Left kidney (tissue), 2 donors: Measurements from ENCODE around the gene CXCL8. TPM values are rescaled to one million over a fixed set of nuclear protein-coding genes. Genes with fewer than 3 reads are reported as not detected.
"Not testable (repeated sequence)": the region's sequence is repeated elsewhere in the genome, so short reads cannot be mapped to it uniquely, and the experiment has no call there.

Experiments
- DNase-seq: peaks from one replicate; pipeline ENCODE4 v3.0.0-alpha.2; 2013
- polyA plus RNA-seq: library from polyadenylated mRNA; unstranded; fragments of 120-200 nt; gene quantifications from one replicate; pipeline ENCODE4 v1.2.1, GENCODE V29; 2013; ENCODE audit not compliant: insufficient read length

Gene CXCL8
- polyA plus RNA-seq, 1 donor = 0.63 TPM

DNA sequence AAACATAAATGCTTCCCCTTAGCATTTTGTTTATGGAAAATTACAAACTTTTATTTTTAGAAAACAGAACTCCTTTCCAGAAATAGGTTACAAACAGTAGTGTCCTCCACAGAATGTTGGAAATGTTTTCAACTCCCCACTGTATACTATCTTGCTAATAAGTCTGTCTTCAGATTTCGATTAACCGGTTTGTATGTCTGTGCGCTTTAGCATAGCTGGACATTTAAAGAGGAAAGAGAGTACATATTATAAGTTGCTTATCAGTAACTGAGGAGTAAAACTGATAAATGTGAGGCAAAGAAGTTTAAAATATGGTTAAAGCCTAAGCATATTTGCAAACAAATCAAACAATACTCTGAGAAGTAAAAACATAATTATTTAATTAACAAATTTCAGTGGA is 3.4 kb downstream of the CXCL8 start:
- DNase-seq = no peak

DNA sequence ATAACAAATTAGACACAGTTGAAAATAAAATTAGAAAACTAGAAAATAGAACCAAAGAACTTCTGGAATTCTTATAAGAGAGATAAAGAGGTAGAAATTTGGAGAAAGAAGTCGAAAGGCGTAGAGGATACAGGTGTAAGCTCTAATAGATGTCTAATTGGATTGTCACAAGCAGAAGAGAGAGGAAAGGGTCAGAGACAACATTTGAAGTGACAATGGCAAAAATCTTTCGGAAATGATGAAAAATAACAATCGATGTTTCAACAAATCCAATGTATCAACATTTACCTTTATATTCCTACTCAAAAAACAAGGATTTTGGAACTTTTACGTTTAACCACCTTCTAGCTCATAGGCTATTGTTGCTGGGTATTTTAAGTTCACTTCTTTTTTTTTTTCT is 3.8 kb downstream of the CXCL8 start:
- no peak for DNase-seq

DNA sequence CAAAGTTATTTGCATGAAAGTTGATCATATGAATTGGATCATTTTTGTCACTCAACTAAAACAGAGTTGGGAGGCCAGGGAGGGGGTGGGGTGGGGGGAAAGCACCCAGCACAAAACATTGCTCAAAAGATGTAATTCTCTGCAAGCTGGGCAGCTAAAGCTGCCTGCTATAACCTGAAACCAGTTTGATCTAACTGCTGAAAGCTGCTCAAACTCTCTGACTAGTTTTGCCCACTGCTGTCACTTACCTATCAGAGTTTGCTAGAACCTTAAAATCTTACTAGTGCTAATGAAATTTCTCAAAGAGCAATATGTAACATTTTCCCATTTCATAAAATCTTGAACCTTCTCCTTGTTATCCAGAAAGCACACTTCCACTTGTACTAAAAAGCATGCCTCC is 10.4 kb downstream of the CXCL8 start:
- DNase-seq = no peak

GRCh38 chr4:73751166-73751565 is 10.8 kb downstream of the CXCL8 start:
- no peak for DNase-seq

GRCh38 chr4:73751830-73752229 is 11.5 kb downstream of the CXCL8 start:
- no peak for DNase-seq

GRCh38 chr4:73752424-73752823 is 12.1 kb downstream of the CXCL8 start:
- no peak for DNase-seq

GRCh38 chr4:73753215-73753614 is 12.8 kb downstream of the CXCL8 start:
- DNase-seq = no peak

DNA sequence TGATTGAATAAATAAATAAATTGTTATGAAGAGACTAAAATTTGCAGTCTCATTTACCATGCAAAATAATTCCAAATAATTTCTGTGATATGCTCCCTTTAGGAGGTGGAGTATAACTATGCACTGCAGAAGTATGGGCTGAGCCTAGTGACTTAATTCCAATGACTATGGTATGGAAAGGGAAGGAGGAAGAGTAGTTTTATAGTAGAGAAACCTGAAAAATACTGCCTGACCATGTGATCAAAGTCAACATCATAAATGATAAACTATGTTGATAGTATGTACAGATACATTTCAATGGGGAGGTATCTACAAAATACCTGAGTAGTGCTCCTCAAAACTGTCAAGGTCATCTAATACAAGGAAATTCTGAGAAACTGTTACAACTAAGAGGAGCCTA is 14.6 kb downstream of the CXCL8 start:
- no peak for DNase-seq

DNA sequence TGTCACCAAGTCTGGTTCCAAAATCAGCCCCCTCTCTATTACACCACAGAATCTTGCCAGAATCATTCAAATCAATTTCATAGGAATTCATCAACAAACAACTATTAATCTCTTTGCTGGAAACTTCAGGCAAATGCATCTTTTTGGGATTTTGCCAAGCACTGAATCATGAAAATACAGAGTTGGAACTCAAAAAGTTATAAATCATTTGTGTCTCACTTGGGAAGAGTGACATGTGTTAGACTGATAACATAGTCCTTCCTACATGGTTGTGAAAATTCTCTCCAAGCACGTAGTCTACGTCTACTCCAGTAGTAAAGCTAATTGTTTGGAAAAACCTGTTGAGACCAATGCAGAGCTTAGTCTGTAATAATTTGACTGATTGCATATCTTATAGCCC is 19.0 kb downstream of the CXCL8 start:
- no peak for DNase-seq

DNA sequence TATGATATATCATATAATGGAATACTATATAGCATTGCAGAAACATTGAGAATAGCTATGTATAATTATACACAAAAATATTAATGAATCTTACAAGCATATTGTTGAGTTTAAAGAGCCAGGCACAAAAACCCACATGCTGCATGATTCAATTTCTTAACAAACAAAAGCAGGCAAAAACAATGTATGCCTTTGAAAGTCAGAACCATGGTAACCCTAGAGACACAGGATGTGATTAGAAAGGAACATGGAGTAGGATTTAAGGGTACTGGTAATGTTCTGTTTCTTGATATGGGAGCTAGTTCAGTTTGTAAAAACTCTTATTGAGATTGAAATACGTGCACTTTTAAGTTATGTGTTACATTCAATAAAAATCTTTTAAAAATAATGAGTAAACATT is 21.5 kb downstream of the CXCL8 start:
- no peak for DNase-seq

DNA sequence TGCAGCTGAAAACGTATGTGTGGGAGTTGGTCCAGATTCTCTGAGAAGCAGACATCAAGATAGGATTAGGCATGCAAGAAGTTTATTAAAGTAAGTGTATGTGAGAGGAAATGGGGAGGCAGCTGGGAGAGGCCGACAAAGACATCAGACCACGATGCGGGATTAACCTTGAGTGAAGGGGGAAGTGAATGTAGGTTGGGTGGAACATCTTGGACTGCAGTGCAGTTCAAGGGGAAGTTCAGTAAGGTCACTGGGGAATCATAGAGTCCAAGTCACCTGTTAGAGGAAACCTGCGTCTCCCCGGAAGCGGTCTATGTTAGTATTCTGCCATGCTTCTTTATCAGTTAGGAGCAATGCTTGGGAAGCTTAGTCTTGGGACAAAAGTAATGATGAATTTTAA is 22.0 kb downstream of the CXCL8 start:
- no peak for DNase-seq

- no peak for DNase-seq
These were observed 23.5 kb downstream of the CXCL8 start for GRCh38 chr4:73763877-73764276.

- no peak for DNase-seq
These were observed 24.1 kb downstream of the CXCL8 start for GRCh38 chr4:73764513-73764912.

DNA sequence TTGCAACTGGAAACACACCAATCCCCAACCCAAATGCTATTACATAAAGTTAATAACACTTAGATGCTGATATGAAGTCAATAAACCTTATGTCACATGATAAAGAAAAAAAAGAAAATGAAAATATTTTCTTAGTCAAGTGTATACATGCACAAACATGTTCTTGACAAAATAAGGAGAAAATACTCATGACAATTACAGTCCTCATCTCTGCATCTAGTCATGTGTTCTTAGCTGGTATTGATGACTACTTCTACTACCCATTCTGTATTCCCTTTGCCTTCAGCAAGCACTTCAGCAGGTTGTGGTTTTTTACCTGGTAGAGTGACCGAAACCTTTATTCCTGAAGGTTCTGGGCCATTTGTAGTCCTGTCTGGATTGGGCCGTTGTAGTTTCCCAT is 24.9 kb downstream of the CXCL8 start:
- DNase-seq = no peak

GRCh38 chr4:73770917-73771316 is 30.5 kb downstream of the CXCL8 start:
- no peak for DNase-seq

- no peak for DNase-seq
These were observed 32.0 kb downstream of the CXCL8 start for GRCh38 chr4:73772363-73772762.

DNA sequence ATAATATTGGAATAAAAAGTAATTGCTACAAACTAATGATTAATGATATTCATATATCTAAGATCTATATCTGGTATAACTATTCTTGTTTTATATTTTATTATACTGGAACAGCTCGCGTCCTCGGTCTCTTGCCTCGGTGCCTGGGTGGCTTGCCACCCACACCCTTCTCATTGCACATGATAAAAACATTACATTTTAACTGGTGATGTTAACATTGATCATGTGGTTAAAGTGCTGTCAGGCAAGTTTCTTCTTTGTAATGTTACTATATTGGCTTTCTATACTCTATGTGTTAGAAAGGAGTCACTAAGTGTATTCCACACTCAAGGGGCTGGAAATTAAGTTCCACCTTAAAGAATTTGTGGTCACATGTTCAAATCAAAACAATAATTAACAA is 34.0 kb downstream of the CXCL8 start:
- DNase-seq = not testable (repeated sequence)

- DNase-seq = peak; percentile 8
These were observed 36.0 kb downstream of the CXCL8 start for GRCh38 chr4:73776321-73776729.

DNA sequence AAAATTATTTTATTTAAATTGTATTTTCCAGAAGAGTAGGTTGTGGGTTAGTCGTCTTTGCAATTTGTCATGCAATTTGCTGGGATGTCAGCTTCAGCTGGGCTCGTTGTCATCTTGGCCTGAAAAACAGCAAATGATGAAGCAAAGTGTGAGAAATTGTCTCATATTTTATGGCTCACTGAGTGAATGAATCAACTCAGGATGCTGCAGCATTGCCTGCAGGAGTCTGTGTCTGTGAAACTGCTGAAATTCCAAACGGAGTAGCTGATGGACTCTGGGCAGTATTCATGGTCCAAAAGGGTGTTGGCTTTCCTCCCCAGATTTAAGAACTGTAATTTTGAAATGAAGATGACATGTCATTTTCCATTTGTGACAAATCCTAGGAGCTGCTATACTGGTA is 37.2 kb downstream of the CXCL8 start:
- DNase-seq = no peak

GRCh38 chr4:73780243-73780642 is 39.9 kb downstream of the CXCL8 start:
- no peak for DNase-seq

DNA sequence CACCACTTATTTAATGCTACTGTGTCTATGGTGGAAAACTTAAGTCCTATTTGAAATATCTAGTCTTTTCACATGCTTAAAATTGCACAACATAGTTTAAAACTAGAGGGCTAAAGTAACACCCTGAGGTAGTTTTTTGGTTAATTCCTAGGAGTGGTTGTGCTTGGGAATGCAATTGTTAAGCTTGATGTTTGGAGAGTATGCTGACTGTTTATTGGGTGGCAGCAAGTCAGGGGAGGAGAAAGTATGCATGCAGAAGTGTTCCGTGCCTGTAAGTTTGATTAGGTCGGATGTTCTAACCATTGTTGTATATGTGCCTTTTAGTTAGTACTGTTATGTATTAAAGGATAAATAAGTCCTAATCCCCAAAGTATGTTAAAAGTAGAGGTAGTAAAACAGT is 40.5 kb downstream of the CXCL8 start:
- no peak for DNase-seq

DNA sequence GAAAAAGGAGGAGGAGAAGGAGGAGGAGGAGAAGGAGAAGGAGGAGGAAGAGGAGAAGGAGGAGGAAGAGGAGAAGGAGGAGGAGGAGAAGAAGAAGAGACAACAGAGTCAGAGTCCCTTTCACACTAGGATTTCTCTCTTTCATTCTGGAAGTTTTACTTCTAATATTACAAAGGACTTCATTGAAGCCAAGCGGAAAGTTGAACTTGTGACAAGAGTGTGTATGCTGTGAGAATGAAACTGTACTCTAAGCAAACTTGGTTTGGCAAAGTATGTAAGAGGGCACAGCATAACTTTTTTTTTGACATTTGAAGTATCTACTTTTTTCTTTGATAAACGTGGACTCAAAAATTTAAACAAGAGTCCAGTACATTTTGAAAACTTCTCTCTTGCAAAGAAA is 48.0 kb downstream of the CXCL8 start:
- DNase-seq = no peak
